Epithelial cell of prostate (primary cell): Measurements from ENCODE around the gene IL4I1.
"Not testable (repeated sequence)": the region's sequence is repeated elsewhere in the genome, so short reads cannot be mapped to it uniquely, and the experiment has no call there.

ENCODE experiments used
- DNase-seq: peaks from one replicate; pipeline ENCODE4 v3.0.0-alpha.2; 2011; ENCODE audit warnings: low read depth, low spot score
- H3K27ac ChIP-seq: fragments of 450-650 bp; 2 replicates; pipeline ENCODE4 v1.5.1; 2017; ENCODE audit warnings: mild to moderate bottlenecking

Gene IL4I1

DNA sequence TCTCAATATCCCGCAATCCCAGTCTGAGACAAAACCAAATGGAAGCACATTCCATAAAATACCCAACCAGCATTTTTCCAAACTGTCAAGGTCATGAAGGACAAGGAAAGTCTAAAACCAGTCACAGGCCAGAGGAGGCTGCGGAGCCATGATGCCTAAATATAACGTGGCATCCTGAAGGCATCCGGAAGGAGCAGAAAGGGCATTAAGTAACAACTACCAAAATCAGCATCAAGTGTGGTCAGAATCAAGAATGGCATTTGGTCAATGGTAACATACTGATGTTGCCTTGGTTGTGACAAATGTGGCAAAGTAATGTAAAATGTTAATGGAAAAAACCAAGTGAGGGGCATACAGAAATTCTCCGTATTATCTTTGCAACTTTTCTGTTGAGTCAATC lies 28.8 kb upstream of the IL4I1 start:
- no peak for DNase-seq
- no peak overlapping the region for H3K27ac ChIP-seq

DNA sequence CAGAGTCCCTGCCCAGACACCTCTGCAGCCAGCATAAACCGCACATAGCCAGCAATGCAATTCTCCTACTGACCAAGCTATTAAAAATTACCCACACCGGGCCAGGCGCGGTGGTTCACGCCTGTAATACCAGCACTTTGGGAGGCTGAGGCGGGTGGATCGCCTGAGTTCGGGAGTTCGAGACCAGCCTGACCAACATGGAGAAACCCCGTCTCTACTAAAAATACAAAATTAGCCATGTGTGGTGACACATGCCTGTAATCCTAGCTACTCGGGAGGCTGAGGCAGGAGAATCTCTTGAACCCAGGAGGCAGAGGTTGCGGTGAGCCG lies 28.2 kb upstream of the IL4I1 start:
- not testable (repeated sequence) for DNase-seq, H3K27ac ChIP-seq

DNA sequence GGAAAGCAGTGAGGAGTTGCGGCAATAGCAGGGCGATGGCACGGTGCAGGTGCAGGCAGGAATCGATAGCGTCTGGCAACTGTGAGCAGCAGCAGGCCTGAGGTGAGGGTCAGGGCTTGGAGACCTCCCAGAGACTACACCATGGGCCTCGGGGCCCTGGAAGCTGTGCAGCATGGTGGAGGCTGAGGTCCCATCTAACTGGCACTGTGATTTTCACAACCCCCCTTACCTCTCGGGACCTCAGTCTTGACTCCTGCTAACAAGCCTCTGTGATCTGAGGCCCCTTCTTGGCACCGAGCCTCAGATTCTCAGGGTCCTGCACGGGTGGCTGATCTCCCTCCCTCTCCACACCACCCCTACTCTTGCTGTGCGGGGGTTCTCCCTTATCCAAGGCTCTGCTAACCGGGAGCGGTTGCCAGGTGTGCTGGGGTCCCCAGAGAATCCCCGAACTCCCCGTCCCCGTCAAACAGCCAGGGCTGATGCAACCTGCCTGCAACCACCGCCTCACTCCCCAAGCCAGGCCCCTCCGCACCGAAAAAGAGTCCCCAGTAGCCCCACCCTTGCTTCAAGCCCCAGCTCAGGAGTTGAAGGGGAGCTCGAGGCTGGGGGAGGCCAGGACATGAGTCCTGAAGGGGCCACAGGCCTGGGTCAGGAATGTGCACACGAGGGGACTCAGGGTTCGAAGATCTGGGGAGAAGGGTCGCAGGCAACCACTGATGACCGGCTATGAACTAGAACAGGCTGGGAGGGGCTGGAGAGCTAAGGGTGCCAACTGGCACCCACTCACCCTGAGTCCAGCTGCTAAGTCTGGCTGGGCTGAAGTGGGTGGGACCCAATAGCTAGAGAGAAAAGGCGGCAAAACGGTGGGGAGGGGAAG lies 27.6 kb upstream of the IL4I1 start:
- no peak for DNase-seq
- peak overlapping the region; percentile 4 for H3K27ac ChIP-seq

DNA sequence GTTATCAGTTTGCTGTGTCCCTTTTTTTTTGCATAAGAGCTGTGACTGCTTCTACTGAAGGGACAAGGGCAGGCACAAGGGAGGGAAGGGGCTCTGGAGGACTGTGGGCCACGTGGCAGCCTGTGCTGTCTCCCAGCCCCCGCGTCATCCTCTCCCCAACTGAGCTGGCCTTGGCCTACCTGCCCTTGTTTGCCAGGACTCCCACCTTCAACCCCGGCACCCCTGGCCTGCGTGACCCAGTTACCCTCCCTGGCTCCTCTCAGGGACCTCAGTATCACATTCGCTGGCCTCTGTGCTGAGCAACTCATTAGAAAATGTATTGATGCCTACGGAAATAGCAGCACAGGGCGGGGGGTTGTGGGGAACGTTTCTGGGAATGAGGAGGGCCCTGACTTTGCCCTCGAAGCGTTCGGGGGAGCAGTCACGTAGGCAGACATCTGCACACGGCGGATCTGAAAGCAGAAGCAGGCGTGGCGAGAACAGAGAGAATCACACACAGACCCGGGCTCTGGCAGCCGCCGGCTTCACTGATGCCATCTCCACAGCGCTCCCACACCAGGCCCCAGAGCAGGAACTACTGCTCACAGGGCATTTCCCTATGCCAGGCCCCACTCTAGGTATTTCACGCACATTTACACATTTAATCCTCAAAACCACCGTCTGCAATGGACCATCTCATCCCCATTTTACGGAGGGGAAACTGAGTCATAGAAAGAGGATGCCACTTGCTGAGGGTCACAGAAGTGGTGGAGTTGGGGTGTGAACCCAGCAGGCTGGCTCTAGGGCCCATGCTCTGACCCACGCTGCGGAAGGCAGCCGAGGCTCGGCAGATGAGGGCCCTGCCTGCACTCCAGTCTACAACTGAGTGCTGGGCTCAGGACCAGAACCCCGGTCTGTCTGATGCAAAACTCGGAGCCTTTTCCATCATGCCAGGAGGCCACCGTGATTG lies 26.6 kb upstream of the IL4I1 start:
- H3K27ac ChIP-seq: no peak overlapping the region

DNA sequence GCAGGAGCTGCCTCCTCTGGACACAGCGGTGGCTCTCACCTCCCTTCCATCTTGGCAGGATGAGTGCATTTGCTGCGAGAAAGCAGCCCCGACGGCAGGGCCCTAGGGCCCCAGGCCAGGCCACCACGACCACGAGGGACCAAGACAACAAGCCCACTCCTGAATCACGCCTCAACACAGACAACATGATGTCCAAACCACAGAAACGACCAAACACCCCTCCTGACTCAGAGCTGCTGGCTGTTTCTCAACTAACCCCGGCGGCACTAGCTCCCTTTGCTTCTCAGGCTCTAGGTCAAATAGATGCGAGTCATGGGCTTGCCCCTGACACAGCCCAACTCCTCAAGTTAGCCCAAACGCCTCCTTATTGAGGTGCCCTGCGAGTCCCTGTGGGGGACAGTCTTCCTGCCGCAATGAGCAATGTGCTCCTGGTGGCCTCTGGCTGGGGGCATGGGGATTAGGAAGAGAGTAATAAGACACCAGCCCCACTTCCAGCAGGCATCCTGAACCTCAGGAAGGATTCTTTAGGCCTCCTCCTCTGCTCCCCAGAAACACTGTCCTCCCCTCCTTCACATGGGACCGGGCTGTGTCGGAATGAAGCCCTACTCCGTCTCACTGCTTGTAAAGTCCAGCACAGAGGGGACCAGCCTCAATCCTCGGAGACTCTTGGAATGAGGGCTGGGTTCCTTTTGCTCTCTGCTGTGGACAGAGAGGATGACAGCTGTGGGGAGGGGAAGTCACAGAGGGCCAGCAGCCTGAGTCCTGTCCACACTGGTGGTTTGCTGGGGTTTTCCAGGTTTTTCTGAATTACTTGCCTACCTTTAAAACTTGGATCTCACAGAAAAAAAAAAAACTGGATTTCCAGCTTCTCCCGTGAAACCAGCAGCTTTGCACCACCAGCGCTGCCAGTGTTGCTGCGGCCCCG lies 25.4 kb upstream of the IL4I1 start:
- no peak for DNase-seq
- H3K27ac ChIP-seq: no peak overlapping the region

More for the DNA sequence above, 26.6 kb upstream of the IL4I1 start:
- DNase-seq: no peak

DNA sequence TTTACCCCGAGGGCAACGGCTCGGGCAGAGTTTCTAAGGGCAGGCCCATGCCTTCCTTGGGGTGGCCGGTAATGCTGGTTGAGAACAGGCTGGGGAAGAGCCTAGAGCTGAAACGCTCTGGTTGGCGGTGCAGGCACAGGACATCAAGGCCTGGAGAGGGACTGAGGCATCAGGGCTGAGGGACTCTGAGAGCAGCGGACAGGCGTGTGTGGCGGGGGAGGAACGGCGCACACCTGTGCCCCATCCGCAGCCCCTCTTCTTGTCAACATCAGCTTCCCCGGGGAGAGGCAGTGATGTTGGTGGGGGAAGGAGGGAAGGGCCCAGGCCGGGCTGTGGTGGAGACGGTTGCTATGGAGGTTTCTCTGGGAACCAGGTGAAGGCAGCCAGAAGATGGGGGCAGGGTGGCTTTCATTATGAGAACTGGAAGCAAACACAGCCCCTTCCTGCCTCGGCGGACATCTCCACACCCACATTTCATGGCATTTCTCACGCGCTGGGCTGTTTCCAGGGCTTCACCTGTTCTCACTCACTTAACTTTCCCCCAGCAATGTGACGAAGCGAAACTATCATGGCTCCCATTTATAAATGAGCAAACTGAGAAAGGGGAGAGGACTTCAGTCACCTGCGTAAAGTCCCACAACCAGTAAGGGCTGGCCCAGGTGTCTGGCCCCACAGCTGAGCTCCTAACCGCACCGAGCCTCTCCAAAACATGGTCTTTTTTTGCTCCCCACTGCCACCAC lies 24.1 kb upstream of the IL4I1 start:
- DNase-seq: no peak
- H3K27ac ChIP-seq: no peak overlapping the region

DNA sequence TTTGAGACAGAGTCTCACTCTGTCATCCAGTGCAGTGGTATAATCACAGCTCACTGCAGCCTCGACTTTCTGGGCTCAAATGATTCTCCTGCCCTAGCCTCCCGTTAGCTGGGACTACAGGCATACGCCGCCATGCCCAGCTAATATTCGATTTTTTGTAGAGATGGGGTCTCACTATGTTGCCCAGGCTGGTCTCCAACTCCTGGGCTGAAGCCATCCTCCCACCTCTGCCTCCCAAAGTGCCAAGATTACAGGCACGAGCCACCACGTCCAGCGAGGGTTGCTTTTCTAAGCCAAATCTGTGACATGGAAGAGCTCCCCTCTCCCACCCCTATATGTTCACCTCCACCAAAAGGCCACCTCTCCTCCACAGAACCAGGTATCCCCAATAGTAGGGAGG lies 21.4 kb upstream of the IL4I1 start:
- no peak for DNase-seq
- no peak overlapping the region for H3K27ac ChIP-seq

DNA sequence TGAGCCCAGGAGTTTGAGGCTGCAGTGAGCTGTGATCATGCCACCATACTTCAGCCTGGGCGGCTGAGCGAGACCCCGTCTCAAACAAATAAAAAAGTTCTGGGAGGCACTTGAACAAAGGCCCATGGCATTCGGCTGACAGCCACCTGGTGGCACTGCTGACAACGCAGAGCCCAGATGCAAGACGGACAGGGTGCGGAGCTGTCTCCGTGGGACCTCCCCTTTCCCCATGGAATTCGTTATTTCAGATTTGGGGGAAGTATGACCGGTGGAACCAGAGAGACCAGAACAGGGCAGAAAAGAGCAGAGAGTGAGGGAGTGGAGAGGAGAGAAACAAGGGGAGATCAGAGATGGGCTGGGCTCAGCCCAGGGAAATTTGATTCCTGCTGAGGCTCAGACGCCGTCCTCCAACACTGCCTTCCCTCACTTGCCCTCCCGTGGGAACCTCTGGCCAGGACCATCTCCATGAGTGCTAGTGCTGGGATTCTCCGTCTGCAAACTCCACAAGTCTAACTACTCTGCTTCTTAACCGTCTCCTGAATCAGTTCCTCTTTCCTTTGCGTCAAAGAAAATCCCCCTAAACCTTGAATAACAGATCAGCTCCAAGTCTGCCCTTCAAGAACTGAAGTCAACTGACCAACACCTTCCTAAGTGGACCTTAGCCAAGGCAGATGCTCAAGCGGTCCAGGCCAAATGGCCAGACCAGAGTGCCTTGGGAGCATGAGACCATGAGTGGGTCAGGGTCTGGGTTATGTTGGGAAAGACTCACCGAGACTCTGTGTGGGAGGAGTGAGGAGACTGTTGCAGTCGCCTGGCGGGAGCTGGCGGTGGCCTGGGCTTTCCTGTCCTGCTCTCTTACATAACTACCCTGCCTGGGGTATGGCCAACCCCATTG lies 20.4 kb upstream of the IL4I1 start:
- H3K27ac ChIP-seq: no peak overlapping the region
- no peak for DNase-seq

DNA sequence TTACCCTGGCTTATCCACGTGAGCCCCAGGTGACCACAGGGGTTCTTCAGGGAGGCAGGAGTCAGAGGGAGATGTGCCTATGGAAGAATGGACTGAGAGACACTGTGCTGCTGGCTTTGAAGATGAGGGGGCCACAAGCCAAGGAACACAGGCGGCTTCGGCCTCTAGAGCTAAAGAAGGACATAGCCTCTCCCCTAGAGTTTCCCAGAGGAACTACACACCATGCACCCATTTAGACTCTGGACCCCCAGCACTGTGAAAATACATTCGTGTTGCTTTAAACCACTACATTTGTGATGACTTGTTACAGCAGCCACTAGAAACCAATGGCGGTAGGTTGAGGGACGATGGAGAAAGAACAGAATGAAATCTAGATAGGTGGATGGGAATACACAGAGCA lies 18.6 kb upstream of the IL4I1 start:
- H3K27ac ChIP-seq: no peak overlapping the region
- no peak for DNase-seq

DNA sequence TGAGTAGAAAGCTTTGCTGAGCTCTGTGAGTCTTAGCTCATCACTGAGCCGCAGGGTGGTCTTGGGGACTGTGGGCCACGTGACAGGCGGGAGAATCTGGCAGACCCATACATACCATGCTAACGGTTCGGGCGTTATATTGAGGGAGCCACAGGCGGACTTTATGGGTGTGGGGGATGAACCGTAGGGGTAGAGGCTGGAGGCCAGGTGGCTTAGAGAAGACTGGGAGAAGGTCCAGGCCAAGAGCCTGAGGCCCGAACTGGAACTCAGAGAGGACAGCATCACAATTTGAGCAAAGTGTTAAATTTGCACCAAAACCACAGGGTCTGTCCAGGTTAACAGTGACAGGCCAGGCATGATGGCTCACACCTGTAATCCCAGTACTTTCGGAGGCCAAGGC lies 17.0 kb upstream of the IL4I1 start:
- no peak overlapping the region for H3K27ac ChIP-seq
- DNase-seq: no peak

DNA sequence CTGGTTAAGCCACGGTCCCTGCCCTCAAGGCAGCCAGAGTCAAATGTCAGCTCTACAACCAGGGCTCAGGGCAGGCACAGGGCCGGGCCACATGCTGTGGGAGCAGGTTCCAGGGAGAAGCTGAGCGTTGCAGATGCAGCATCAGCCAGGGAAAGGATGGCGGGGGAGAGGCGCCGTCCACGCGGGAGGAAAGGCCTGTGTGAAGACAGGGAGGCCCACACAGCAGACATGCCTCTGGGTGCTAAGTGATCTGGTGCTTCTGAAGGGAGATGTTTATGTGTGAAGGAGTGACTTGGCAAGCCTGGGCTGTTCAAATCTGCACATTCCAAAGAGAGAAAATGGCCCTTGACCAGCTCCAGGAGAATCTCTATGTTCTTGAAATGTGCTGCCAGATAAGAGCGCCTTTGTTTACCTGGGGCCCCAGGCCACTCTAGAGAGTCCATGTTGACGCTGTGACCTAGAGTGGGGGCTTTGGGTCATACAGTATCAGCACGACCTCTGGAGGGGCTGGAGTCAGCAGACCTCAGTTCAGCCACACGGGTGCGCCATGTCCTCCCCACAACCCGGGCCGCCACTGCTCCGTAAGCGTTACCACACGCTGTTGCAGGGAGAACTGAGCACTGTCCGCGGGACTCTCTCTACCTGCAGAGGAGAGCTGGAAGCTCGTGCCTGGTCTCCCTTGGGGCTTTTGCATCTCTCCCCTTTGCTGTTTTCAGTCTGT lies 16.4 kb upstream of the IL4I1 start:
- no peak overlapping the region for H3K27ac ChIP-seq
- DNase-seq: no peak

DNA sequence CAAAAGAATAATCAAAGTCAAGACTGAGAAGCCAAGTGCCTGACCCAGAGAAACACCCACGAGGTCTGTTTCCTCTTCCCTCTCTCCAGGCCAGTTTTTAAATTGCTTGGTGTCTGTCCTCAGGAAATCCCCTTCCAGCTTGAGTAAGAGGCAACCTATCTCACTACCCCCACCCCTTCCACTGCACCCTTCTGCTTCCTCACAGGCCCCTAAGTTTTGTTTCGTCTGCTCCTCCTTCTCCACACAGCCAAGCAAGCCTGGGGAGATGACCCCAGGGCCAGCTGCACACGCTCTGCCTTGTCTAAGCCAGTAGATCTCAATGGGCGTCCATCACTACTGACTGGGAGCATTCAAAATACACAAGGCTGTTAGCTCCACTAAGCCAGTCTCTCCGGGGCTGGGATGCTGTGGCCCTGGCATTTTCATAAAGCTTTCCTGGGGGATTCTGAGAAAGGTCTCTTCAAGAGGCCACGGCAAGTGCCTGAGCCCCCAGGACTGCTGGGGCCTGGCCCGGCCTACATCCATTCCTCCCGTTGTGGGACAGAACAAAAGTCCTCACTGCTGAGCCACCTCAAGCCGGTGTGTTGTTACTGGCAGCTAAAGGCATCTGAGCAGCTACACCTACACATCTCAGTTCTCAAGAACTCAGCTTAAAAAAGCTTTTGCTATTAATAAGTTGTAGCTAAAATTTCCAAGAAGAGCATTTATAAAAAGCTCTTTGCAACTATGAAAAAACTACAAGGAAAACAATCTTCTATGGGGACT lies 14.9 kb upstream of the IL4I1 start:
- no peak for DNase-seq
- no peak overlapping the region for H3K27ac ChIP-seq

DNA sequence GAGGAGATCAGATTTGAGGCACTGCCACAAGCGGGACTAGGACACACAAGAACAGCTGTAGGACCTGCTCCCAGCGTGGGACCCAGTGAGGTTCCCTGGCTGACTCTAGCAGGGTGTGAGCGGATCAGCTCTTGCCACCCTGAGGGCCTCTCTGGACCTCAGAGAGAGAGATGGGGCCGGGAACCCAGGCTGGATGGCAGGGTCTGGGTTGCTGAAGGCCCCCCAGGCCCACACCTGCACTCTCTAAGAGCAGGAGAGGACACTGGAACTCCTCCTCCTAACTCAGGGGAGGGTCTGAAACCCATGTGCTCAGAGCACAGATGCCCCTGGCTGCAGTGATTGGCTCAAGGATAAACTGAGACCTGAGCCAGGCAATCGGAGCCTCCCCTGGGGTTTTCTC lies 13.5 kb upstream of the IL4I1 start:
- DNase-seq: no peak
- H3K27ac ChIP-seq: no peak overlapping the region

DNA sequence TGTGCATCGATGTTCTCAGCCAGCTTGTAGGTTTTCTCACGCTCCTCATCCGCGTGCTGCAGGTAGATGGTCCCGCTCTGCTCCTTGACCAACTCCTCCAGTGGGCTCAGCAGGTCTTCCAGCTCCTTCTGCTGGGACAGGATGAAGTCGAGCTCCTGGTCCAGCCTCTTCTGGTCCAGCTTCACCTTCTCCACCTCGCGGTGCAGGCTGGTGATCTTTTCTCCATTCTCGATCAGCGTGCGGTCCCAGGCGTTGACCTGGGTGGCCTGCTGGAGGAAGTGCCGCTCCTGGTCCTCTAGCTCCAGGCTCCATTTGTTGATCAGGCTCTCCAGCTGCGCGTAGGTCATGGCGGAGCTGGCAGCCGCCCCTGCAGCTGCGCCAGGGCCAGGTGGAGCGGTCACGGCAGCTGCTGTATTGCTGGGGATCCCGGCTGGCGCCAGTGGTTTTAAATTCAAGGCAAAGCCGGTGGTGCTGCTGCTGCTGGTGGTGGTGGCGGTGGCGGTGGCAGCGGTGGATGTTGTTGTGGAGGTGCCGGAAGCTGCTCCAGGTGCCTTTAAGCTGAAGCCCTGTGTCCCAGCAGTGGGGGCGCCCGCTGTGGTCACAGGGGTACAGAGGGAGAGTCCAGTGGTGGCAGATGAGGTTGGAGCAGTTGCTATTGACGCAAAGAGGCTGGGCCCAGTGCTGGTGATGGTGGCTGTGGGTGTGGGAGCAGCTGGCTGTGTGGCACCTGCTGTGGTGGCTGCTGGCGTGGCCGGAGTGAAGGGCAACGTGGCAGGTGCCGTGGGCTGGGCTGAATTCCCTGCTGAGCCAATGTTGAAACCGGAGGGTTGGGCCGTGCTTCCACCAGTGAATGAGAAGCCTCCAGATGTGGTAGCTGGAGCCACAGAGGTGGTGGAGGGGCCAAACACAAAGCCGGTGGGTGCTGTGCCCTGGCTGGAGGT lies 12.1 kb upstream of the IL4I1 start:
- H3K27ac ChIP-seq: no peak overlapping the region
- no peak for DNase-seq

DNA sequence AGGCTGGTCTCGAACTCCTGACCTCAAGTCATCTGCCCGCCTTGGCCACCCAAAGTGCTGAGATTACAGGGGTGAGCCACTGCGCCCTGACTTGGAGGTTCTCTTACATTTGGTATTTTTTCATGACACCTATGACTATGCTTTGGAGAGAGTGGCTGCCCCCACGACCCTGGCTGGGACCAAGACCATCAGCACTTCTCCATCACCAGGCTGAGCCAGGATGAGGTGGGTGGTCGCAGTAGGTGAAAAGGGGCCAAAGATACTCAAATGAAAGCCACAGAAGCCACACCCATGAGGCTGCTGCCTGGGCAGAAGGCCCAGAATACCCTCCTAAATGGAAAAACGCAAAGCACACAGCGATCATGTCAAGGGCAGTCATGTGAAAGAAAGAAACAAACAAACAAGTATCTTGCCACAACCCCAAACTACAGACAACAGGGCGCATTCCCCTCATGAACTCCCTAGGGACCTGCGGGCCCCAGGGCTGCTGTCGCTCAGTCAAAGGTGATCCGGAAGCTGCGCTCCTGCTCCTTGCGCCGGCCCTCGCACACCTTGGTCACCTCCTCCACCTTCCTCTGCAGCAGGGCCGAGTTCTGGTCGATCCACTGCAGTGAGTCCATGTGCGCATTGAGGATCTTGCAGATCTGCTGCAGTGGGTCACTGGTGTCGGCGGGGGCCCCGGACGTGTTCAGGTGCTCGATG lies 11.2 kb upstream of the IL4I1 start:
- DNase-seq: no peak

More for the DNA sequence above, 11.2 kb upstream of the IL4I1 start:
- no peak overlapping the region for H3K27ac ChIP-seq
